Neural progenitor cell (in vitro differentiated cells): Measurements from ENCODE around the gene PTPRN2. TPM values are rescaled to one million over a fixed set of nuclear protein-coding genes. Genes with fewer than 3 reads are reported as not detected.

Experiments
- DNase-seq: peaks from one replicate; pipeline ENCODE4 v3.0.0-alpha.2; 2016; ENCODE audit warnings: low spot score
- H2AFZ ChIP-seq: fragments of 200-600 bp; sonication (generic); replicated peaks from 2 replicates; pipeline ENCODE4 v1.6.1; 2016; ENCODE audit warnings: antibody characterized with exemption
- H3F3A ChIP-seq: fragments of 200-600 bp; sonication (generic); 2 replicates; pipeline ENCODE4 v1.6.1; 2016; ENCODE audit warnings: antibody characterized with exemption, low read depth
- H3K27ac ChIP-seq: fragments of 200-600 bp; sonication (generic); 2 replicates; pipeline ENCODE4 v1.5.1; 2016; ENCODE audit warnings: mild to moderate bottlenecking
- H3K27me3 ChIP-seq: fragments of 200-600 bp; sonication (generic); 2 replicates; pipeline ENCODE4 v1.6.1; 2016; ENCODE audit warnings: mild to moderate bottlenecking, moderate library complexity
- H3K36me3 ChIP-seq: fragments of 200-600 bp; sonication (generic); 2 replicates; pipeline ENCODE4 v1.5.1; 2016
- H3K4me1 ChIP-seq: fragments of 200-600 bp; sonication (generic); 2 replicates; pipeline ENCODE4 v1.6.1; 2016; ENCODE audit warnings: mixed run types
- H3K4me2 ChIP-seq: fragments of 200-600 bp; sonication (generic); 2 replicates; pipeline ENCODE4 v1.6.1; 2016
- H3K4me3 ChIP-seq: fragments of 200-600 bp; sonication (generic); 2 replicates; pipeline ENCODE4 v1.5.1; 2016
- H3K79me2 ChIP-seq: fragments of 200-600 bp; sonication (generic); 2 replicates; pipeline ENCODE4 v1.6.1; 2016; ENCODE audit warnings: low read depth
- H3K9ac ChIP-seq: fragments of 200-600 bp; sonication (generic); 2 replicates; pipeline ENCODE4 v1.6.1; 2016
- H3K9me3 ChIP-seq: fragments of 200-600 bp; sonication (generic); 2 replicates; pipeline ENCODE4 v1.5.1; 2016; ENCODE audit warnings: low read depth
- H4K20me1 ChIP-seq: fragments of 200-600 bp; sonication (generic); 2 replicates; pipeline ENCODE4 v1.6.1; 2016; ENCODE audit warnings: low read depth
- H3K27ac Mint-ChIP-seq: 3 replicates; pipeline ENCODE4 v1.8.0; 2021; ENCODE audit warnings: mixed read lengths
- H3K27me3 Mint-ChIP-seq: 2 replicates; pipeline ENCODE4 v1.8.0; 2022; ENCODE audit warnings: low read depth, mild to moderate bottlenecking, inconsistent platforms, moderate library complexity, mixed read lengths; ENCODE audit not compliant: insufficient read depth
- H3K36me3 Mint-ChIP-seq: 3 replicates; pipeline ENCODE4 v1.8.0; 2021; ENCODE audit warnings: mixed read lengths
- H3K4me1 Mint-ChIP-seq: 3 replicates; pipeline ENCODE4 v1.8.0; 2021; ENCODE audit warnings: mixed read lengths
- H3K4me3 Mint-ChIP-seq: 3 replicates; pipeline ENCODE4 v1.8.0; 2021; ENCODE audit warnings: mild to moderate bottlenecking, moderate library complexity, mixed read lengths
- H3K9me3 Mint-ChIP-seq: 3 replicates; pipeline ENCODE4 v1.8.0; 2020; ENCODE audit warnings: mixed read lengths
- CTCF ChIP-seq: fragments of 200-600 bp; sonication (generic); IDR thresholded peaks from 2 replicates; pipeline ENCODE4 v1.5.1; 2017; ENCODE audit warnings: antibody characterized with exemption, mild to moderate bottlenecking
- EZH2 ChIP-seq: fragments of 200-600 bp; sonication (generic); IDR thresholded peaks from 2 replicates; pipeline ENCODE4 v1.6.1; 2017; ENCODE audit warnings: antibody characterized with exemption, mild to moderate bottlenecking, moderate library complexity
- EZH2phosphoT487 ChIP-seq: fragments of 200-600 bp; sonication (generic); IDR thresholded peaks from 2 replicates; pipeline ENCODE4 v1.6.1; 2017; ENCODE audit warnings: antibody characterized with exemption
- total RNA-seq: library from RNA; depleted of rRNA; stranded (reverse); fragments of >200 nt; gene quantifications from 2 replicates; pipeline ENCODE4 v1.2.3, GENCODE V29; 2015; ENCODE audit warnings: low replicate concordance

Gene PTPRN2
- total RNA-seq, 1 donor from 2014 or later: 3.0 TPM

GRCh38 chr7:158527495-158527894 lies 60.1 kb downstream of the PTPRN2 start:
- Histone ChIP-seq H2AFZ (no peak overlapping the region), H3F3A (no peaks in the 10 kb centered on the region), H3K4me3 (no peak overlapping the region), H3K79me2 (no peaks in the 10 kb centered on the region), H3K9me3 (no peaks in the 10 kb centered on the region), H4K20me1 (no peaks in the 10 kb centered on the region), H3K27me3 (no peaks in the 10 kb centered on the region), H3K27ac (no peak overlapping the region), H3K4me2 (no peak overlapping the region), H3K9ac (no peak overlapping the region), H3K36me3 (no peaks in the 10 kb centered on the region), H3K4me1 (no peaks in the 10 kb centered on the region)
- no peak for TF ChIP-seq CTCF
- no peak for TF ChIP-seq EZH2
- TF ChIP-seq EZH2phosphoT487: no peak
- H3K4me3 Mint-ChIP-seq: no peak overlapping the region
- H3K27me3 Mint-ChIP-seq: peaks cover 10% of the 10 kb centered on the region
- H3K36me3 Mint-ChIP-seq: peaks cover 3% of the 10 kb centered on the region
- no peak for DNase-seq
- H3K27ac Mint-ChIP-seq: peak overlapping the region; percentile 25
- H3K9me3 Mint-ChIP-seq: peaks cover 5% of the 10 kb centered on the region
- peaks cover 5% of the 10 kb centered on the region for H3K4me1 Mint-ChIP-seq

GRCh38 chr7:158527038-158527437 lies 60.6 kb downstream of the PTPRN2 start:
- Mint-ChIP-seq H3K9me3 (peaks cover 9% of the 10 kb centered on the region), H3K27me3 (peaks cover 10% of the 10 kb centered on the region), H3K4me3 (no peak overlapping the region), H3K36me3 (peaks cover 3% of the 10 kb centered on the region), H3K27ac (peak overlapping the region; percentile 25), H3K4me1 (peaks cover 5% of the 10 kb centered on the region)
- Histone ChIP-seq H3F3A (no peaks in the 10 kb centered on the region), H3K36me3 (no peaks in the 10 kb centered on the region), H3K27ac (no peak overlapping the region), H3K4me3 (no peak overlapping the region), H4K20me1 (no peaks in the 10 kb centered on the region), H3K4me1 (no peaks in the 10 kb centered on the region), H3K9me3 (no peaks in the 10 kb centered on the region), H3K4me2 (no peak overlapping the region), H3K9ac (no peak overlapping the region), H3K27me3 (no peaks in the 10 kb centered on the region), H3K79me2 (no peaks in the 10 kb centered on the region), H2AFZ (no peak overlapping the region)
- no peak for DNase-seq
- TF ChIP-seq EZH2 (no peak), EZH2phosphoT487 (no peak), CTCF (no peak)

- no peaks in the 10 kb centered on the region for H3K36me3 ChIP-seq
- no peaks in the 10 kb centered on the region for H3K27me3 ChIP-seq
- Mint-ChIP-seq H3K27me3 (peaks cover 8% of the 10 kb centered on the region), H3K27ac (no peak overlapping the region), H3K36me3 (peaks cover 3% of the 10 kb centered on the region), H3K4me3 (no peak overlapping the region), H3K4me1 (peaks cover 5% of the 10 kb centered on the region), H3K9me3 (peaks cover 9% of the 10 kb centered on the region)
- H3K4me3 ChIP-seq: no peak overlapping the region
- no peak overlapping the region for H2AFZ ChIP-seq
- TF ChIP-seq CTCF (no peak), EZH2phosphoT487 (no peak), EZH2 (no peak)
- no peak overlapping the region for H3K9ac ChIP-seq
- H3K4me2 ChIP-seq: no peak overlapping the region
- no peaks in the 10 kb centered on the region for H3K9me3 ChIP-seq
- no peaks in the 10 kb centered on the region for H3K79me2 ChIP-seq
- H4K20me1 ChIP-seq: no peaks in the 10 kb centered on the region
- no peak overlapping the region for H3K27ac ChIP-seq
- no peaks in the 10 kb centered on the region for H3K4me1 ChIP-seq
- no peak for DNase-seq
- no peaks in the 10 kb centered on the region for H3F3A ChIP-seq
These were observed 61.1 kb downstream of the PTPRN2 start for GRCh38 chr7:158526531-158526930.
